GM18499 (cell line): ENCODE data around the gene UTP25.

Experiments used
- ATAC-seq: cut with Tn5 transposase; IDR thresholded peaks from one replicate; pipeline ENCODE4 v1.9.1; 2021; ENCODE audit warnings: moderate number of reproducible peaks; ENCODE audit not compliant: insufficient read depth, unreplicated experiment

UTP25 gene

DNA sequence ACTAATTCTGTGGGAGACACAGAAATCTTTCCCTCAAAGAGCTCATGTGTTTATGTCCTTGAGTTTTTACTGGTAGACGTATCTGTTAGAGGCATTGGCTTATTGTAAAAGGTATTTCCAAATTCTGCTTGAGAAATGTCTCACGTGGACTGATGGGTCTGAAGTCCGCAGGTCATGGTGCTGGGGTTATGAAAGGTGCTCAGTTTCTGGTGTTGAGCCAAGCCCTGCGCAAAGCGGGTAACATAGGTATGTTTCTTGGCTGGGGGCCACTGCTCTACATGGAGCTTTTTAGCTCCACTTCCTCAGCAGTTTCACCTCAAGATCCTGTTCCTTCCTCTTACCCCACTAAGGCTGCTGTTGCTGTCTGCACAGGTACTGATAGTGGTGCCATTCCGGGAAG lies 10.8 kb downstream of the UTP25 start:
- no peak for ATAC-seq

DNA sequence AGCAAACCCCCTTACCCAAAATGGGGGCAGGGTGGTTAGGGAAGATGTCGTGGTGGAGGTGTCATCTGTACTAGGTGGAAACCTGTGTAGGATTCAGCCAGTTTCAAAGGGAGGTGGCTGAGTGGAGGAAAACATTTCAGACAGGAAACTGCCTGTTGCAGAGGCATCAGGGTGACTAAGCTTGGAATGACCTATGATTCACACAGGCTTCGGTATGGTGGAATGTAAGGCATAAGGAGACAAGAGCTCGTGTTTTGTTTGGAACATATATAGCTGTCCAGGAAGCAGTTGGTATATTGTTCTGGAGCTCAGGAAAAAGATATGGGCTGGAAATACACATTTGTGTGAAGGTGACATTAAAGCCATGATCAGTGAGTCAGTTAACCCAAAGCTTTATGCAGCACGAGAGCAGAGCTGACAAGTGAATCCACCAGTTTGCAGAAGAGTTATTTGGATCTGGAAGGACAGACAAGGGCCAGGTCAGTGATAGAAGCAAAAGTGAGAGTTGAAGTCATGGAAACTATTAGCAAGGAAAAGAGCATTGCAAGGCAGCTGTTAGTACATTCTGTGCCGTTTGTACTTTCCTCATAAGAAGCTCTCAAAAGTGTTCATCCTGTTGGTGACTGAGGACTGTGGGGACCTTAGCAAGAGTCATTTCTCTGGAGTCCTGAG lies 12.2 kb downstream of the UTP25 start:
- ATAC-seq = no peak

DNA sequence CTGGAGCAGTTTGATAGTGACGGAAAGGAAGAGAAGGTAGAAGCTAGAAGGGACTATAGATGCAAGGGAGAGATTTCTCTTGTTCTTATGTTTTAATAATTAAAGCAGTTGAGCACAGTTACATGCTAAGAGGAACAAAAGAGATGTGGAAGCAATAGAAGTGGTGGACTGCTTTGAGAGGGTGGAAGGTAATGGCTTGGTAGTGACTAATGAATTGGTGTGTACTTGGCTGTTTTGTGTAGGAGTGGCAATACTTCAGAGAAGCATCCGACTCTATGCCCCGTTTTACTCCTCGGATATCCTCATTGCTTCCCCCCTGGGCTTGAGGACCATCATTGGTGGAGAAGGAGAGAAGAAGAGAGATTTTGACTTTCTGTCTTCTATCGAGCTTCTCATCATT lies 12.8 kb downstream of the UTP25 start:
- no peak for ATAC-seq

DNA sequence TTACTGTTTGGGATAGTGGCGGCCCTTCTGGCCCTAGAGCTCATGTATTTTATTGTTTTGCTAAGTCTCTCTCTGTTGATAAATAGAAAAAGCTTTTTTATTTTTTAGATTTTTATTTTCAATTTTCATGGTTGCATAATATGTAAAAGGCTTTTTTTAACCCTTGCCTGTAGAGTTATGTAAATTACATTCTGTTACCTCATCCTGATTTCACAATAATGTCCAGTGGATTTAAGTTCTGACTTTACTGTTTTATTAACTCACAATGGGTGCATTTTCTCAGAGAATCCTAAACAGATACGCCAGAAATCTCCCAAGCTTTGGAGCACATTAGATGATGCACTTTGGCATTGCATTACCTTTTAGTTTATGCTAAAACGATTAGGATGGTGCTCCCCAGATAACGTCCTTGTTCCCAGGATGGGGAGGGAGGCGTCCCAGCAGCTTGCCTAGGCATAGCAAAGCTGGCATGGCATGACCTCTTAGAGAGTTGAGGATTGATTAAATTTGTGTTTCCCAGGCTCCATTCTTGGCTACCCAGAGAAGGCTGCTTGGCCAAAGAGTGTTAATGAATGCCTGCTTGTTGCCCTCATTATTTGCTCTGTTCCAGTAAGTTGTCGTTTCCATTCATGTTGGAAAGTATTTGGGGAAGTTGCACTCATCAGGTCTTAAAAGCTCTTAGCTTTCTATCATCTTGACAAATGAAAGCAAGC lies 17.1 kb downstream of the UTP25 start:
- no peak for ATAC-seq

DNA sequence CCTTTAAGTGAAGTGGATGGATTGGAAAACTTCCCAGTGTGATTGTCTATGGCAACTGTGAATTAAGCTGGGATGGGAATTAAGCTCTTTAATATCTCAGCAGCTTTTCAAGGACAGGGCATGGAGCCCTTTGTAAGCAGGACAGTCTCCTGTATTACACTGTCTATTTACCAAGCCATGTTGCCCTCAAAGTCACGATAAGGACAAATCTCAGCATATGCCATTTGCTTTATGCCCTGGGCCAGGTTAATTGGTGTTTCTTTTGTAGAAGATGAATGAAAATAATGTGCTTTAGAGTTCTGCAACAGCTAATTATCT lies 17.6 kb downstream of the UTP25 start:
- ATAC-seq = no peak

DNA sequence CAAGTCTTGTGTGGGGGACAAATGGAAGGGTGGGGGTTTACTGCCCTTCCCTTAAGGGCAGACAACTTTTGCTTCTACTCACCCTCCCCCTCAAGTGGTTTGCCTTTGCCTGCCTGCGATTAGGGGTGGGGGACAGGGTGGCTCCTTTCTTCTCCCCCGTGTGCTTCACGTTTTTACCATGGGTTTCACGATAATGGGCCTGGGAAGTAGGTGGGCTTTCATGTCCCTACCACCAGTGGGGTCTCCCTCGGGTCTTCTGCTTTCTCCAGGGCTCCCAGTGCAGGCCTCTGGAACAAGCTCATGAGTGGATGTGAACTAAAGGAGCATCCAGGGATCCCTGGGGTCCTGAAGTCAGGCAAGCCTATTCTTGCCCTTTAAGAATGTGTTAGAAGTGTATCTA lies 21.6 kb downstream of the UTP25 start:
- ATAC-seq = no peak

DNA sequence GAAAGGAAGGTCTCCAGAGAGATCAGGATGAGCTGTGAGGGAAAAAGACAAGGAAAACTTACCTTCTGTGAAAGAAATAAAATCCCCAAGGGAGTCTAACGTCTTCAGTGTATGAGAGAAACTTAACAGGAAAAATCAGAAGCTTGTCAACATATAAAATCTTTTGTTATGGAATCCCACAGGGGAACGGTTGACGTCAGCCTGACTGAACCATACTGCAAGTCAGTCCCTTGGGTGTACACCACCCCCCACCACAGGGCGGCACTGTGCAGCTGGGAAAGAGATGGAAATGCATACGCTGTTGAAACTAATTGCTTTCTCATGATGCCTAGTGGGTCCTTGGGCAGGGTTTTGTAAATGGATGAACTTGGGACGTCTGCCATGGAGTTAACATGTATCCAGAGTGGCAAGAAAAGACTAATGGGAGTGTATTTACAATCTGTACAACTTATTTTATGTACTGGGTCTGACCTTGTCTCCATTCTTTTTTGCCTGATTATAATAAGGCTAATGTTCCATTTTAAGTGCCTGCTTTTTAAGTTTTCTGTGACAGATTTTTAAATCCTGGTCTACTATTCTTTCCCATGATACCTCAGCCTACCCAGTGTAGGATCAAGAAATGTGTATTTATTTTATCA lies 22.7 kb downstream of the UTP25 start:
- no peak for ATAC-seq

DNA sequence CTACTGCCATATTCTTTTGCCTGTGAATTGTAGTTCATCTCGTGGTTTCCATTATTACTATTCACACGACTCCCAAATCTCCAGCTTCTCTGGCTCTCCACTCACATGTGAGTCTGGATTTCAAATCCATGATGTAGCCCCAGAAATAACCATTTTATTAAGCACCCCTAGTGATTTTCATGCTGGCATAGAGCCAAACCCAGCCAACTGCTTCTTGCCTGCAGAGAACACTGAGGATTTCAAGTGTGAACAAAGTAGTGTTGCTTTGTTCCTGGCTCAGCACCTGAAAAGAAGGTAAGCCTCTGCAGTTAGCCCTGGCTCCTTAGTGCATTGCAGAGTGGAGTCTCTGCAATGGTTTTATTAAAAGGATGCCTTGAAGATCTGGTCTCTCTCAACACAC lies 25.9 kb downstream of the UTP25 start:
- ATAC-seq = no peak

DNA sequence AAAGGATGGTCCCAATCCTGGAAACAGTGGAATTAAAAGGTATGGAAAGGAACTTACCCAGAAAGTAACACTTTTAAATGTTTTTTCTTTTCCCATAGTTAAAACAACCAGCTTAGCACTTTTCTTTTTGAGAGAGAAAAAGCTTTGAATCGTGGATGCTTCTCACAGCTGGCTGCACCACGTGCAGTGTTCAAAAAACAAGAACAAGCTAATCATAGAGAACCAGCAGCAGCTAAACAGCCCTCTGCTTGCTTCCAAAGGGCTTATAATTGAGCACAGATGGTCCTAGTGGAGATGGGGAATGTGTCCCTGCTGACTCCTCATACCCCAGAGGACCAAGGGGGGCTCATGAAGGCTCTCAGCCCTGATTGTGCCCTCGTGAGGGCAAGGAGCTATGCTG lies 26.4 kb downstream of the UTP25 start:
- no peak for ATAC-seq

DNA sequence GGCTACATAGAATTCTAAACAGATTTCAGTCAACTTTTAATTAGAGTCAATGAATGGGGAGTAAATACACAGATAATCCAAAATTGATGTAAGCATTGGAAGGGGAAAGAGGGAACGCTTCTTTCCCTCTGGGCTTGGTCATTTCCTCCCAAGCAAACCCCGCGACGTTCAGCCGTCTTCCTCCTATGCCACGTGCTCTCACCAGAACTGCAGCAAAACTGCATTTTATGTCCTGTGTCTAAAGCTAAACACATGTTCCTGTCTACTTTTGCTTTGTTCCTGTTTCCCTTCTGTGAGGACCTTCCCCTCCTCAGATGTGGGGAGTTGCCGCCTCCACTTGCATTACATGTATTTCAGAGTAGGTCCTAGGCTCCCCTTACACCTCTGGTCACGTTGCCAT lies 27.2 kb downstream of the UTP25 start:
- ATAC-seq = no peak

DNA sequence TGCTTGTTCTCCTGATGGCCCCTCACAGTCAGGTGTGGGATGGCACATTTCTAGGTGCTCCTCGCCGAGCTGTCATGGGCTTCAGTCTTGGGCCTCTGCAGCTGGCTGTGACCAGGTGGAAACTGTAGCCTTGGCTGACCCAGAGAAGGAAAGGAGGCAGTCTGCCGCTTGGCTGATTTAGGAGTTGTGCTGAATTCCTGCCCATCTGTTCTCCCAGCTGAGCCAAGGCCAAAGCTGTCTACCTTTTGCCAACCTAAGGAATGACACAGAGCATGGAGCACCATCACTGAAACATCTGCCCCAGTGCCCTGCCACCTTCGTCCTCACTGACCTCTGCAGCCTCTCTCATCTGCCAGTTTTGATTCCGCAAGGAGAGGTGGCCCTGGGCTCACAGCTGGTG lies 27.9 kb downstream of the UTP25 start:
- ATAC-seq = no peak

DNA sequence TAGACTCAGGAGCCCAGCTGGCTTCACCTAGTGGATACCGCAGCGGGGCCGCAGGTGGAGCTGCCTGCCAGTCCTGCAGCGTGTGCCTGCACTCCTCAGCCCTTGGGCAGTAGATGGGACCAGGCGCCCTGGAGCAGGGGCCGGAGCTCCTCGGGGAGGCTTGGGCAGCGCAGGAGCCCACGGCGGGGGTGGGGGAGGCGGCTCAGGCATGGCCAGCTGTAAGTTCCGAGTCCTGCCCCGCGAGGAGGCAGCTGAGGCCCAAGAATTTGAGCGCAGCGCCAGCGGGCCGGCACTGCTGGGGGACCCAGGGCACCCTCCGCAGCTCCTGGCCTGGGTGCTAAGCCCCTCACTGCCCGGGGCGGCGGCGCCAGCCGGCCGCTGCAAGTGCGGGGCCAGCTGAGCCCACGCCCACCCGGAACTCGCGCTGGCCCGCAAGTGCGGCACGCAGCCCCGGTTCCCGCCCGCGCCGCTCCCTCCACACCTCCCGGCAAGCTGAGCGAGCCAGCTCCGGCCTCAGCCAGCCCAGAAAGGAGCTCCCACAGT lies 30.9 kb downstream of the UTP25 start:
- ATAC-seq = no peak

DNA sequence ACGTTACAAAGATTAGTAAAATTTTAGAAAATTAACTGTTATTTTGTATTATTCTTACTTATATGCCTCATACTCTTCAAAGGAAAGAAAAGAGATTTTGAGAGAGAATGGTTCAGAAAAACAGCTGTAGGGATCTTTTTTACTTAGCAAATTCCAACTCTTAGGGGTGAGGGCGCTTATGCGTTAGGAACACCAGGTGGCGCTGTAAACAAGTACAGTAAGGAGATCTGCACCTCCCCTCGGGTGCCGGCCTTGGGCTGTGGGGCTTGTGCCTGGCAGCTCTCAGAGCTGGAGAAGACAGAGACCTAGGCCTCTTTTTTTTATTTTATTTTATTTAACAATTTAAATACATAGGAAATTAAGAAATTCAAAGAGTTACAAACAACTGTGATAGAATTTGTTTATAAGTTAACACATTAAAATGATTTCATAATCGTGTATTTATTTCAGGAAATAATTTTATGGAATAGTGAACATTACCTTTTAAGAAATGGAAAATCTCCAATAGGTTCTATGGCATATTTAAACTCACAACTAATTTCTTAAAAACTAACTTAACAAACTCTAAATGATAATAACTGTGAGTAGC lies 32.6 kb downstream of the UTP25 start:
- ATAC-seq = peak; percentile 85

DNA sequence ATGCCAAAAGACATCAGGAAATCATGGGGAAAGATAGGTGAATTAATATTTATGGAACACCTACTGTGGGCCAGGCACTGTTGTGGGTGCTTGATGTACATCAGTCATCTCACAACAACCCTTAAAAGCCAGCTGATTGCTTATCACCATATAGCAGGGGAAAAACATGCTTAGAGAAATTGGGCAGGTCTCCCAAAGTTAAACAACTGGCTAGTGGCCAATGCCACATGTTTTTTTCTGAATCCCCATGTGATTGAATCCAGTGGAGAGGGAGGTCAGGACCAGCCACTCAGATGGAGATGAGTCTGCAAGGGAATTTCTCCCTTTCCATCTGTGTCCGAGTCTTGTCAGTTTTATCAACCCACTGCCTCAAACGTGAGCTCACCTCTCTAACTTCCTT lies 33.5 kb downstream of the UTP25 start:
- no peak for ATAC-seq

DNA sequence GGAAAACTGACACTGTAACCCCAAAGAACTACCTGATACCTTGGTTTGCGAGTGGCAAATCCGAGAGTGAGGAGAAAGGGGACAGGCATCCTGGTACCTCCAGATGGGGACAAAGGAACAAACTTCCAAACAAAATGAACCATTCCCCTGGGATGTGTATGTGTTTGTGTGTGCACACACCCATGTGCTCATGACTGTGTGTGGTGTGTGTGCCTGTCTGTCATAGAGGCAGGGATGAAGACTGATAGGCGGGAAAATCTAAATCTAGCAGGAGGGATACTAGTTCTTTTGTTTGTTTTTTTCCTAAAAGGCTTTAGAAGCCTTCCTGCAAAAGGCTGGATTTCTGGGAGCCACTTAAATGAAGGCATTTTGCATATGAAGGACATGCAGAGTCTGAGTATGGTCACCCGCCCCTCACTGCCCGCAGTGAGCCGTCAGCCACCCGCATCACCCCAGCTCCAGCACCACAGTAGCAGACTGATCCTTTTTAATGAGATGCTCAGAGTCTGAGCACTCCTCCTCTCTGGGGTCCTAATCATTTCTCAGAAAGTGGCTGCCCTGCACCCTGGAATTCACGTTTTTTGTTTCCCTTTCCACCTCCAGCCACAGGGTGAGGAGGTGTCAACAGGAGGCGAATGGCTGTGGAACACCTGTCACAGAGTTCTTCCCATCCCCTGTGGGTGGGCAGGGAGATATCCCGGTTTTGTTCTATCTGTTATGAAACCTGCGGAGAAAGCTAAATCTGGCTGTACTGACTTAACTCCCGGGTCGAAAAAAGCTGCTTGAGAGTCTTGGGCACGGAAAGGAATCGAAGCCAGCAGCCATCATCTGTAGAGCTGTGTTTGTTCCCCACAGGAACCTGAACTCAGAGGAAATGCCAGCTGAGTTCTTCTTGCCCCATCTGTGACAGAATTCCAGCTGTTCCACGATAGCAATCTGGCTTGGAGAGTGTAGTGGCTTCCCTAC lies 34.9 kb downstream of the UTP25 start:
- ATAC-seq = no peak

DNA sequence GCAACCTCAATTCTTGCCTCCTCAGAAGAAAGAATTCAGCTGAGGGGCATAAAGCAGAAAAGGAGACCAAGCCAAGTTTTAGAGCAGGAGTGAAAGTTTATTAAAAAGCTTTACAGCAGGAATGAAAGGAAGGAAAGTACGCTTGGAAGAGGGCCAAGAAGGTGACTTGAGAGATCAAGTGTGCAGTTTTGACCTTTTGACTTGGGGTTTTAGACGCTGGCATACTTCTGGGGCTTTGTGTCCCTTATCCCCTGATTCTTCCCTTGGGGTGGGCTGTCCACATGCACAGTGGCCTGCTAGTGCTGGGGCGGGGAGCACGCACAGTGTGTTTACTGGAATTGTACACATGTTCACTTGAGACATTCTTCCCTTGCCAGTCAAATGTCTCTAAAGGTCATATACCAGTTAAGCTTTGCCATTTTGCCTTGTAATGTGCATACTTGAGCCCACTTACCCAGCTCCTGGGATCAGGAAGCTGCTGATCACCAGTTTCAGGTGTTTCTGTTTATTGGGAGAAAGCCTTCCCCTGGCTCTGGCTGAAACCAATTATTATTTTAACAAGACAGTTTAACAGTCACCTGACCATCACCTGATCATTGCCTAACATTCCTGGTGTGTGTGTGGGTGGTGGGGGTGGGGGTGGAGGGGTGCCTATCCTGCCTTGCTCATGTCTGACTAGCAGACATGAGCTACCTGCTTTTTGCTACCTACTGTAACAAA lies 36.2 kb downstream of the UTP25 start:
- ATAC-seq = no peak

DNA sequence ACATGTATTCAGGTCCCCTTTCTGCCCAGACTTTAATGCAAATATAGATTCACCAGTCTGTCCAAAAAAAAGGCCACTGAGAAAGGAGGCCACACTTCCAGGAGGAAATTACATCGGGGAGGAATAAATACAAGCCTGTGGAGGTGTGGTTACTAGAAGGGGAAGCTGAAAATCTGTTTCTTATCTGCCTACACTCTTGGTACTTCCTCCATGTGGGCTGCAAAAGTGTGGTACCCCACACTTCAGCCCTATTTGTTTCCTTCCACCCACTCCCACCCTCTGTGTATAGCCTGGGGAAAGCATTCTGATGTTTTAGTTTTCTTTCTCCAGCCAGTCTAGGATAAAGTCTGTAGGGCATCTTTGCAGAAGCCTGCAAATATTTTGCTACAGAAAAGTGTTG lies 38.4 kb downstream of the UTP25 start:
- no peak for ATAC-seq

DNA sequence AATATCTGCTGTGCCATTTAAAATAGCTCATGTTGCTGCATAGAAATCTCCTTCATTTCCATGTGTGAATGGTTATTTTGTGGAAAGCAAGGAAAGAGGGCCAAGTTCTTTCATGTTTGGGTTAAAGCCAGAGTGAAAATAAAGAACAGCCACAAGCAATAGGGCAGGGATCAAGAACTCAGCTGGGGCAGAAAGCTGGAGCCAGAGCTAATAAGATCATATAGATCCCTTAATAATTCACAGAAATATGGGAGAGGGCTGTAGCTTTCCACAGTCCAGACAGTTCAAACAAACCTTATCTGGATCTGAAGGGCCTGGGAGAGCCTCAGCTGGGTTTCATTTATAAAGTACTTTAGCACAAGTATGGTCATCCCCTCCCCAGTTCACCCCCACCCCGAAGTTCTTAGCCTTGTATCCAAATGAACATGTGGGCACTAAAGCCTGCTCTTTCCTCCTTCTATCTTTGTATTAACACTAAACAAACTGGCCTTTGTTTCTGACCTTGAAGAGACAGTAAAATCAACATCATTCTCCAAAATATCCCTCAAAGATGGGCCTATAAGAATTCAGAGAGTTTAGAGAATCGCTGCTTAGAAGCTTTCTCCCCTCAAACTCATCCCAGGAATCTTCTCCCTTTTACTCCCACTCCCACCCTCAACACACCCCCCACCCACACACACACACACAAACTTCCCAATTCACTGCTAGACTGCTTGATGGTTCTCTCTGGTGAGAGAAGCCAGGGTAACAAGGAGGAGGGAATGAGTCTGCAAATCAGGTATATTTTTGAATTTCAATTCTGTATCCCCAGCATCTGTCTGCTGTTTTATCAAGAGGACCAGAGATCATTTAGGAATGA lies 41.7 kb downstream of the UTP25 start:
- ATAC-seq = no peak
